Activated T-cell treated with anti-CD3 and anti-CD28 coated beads, Interleukin-2, amount 50 U/mL, for 72 hours (primary cell): ENCODE results near the gene CD207. TPM values are rescaled to one million over a fixed set of nuclear protein-coding genes. Genes with fewer than 3 reads are reported as not detected.
"Not testable (repeated sequence)": the region's sequence is repeated elsewhere in the genome, so short reads cannot be mapped to it uniquely, and the experiment has no call there.

ENCODE experiments used
- ATAC-seq, 2 donors: fragments of 150-1000 bp; cut with Tn5 transposase; replicated peaks in 1 of 2; 2 replicates each; pipeline ENCODE4 v1.10.0; 2021; ENCODE audit warnings: moderate library complexity in 2 of 2, mild to moderate bottlenecking in 1 of 2
- DNase-seq, 2 donors: peaks; one replicate each; pipeline ENCODE4 v3.0.0; 2021 to 2022; ENCODE audit warnings: mixed read lengths in 1 of 2
- H3K27ac Mint-ChIP-seq: one replicate; pipeline ENCODE4 v1.8.0; 2022; ENCODE audit warnings: mild to moderate bottlenecking, moderate library complexity, mixed read lengths
- H3K27me3 Mint-ChIP-seq: one replicate; pipeline ENCODE4 v1.8.0; 2022; ENCODE audit warnings: low read depth, mixed read lengths
- H3K36me3 Mint-ChIP-seq, 2 donors: one replicate each; pipeline ENCODE4 v1.8.0; 2022; ENCODE audit warnings: mixed read lengths in 2 of 2, mild to moderate bottlenecking in 1 of 2; ENCODE audit not compliant: insufficient read depth in 2 of 2
- H3K4me1 Mint-ChIP-seq: one replicate; pipeline ENCODE4 v1.8.0; 2022; ENCODE audit warnings: low read depth, mixed read lengths
- H3K4me3 Mint-ChIP-seq, 2 donors: one replicate each; pipeline ENCODE4 v1.8.0; 2022; ENCODE audit warnings: mild to moderate bottlenecking in 2 of 2, mixed read lengths in 2 of 2, moderate library complexity in 2 of 2
- H3K9me3 Mint-ChIP-seq, 2 donors: one replicate each; pipeline ENCODE4 v1.8.0; 2022; ENCODE audit warnings: mixed read lengths in 2 of 2
- total RNA-seq, 2 donors: library from RNA; stranded (reverse); gene quantifications; one replicate each; pipeline ENCODE4 v1.2.3, GENCODE V29; 2022

Gene CD207
- total RNA-seq, result not detected

GRCh38 chr2:70835643-70836042, at the start of gene CD207:
CD207 (minus strand) TSS chr2:70835816; CDS start chr2:70835776, 40 bp downstream.
- Mint-ChIP-seq H3K27me3 (peaks cover 13% of the 10 kb centered on the region), H3K27ac (no peak within 1 kb of the TSS), H3K4me1 (no peaks in the 10 kb centered on the region), H3K36me3 (no peaks in the 10 kb centered on the region), H3K4me3 (no peak within 1 kb of the TSS), H3K9me3 (no peaks in the 10 kb centered on the region)
- ATAC-seq (no peak), DNase-seq (no peak)

- Mint-ChIP-seq H3K27me3 (peaks cover 91% of the 10 kb centered on the region), H3K4me1 (peaks cover 13% of the 10 kb centered on the region), H3K4me3 (peak overlapping the region; percentile 12 to 75)
- not testable (repeated sequence) for H3K36me3 Mint-ChIP-seq, DNase-seq, H3K9me3 Mint-ChIP-seq, H3K27ac Mint-ChIP-seq, ATAC-seq
These were observed 42.9 kb upstream of the CD207 start for GRCh38 chr2:70878543-70878942.

- ATAC-seq, H3K27ac Mint-ChIP-seq, H3K4me3 Mint-ChIP-seq, DNase-seq, H3K9me3 Mint-ChIP-seq, H3K36me3 Mint-ChIP-seq: not testable (repeated sequence)
- Mint-ChIP-seq H3K4me1 (peaks cover 21% of the 10 kb centered on the region), H3K27me3 (peaks cover 89% of the 10 kb centered on the region)
These were observed 40.5 kb upstream of the CD207 start for GRCh38 chr2:70876138-70876537.

- Mint-ChIP-seq H3K4me1 (peaks cover 16% of the 10 kb centered on the region), H3K27me3 (peaks cover 63% of the 10 kb centered on the region), H3K27ac (no peak overlapping the region), H3K9me3 (peaks cover 0 to 2% of the 10 kb centered on the region in 2 donors), H3K4me3 (no peak overlapping the region), H3K36me3 (peaks cover 0 to 2% of the 10 kb centered on the region in 2 donors)
- DNase-seq (no peak), ATAC-seq (no peak)
These were observed 37.9 kb upstream of the CD207 start for GRCh38 chr2:70873541-70873940.

GRCh38 chr2:70871398-70872211, 36.0 kb upstream of the CD207 start:
- H3K36me3 Mint-ChIP-seq, result no peaks in the 10 kb centered on the region
- ATAC-seq (peak; percentile 95 to 98), DNase-seq (peak; percentile 88 to 89)
- no peaks in the 10 kb centered on the region for H3K9me3 Mint-ChIP-seq
- no peak overlapping the region for H3K27ac Mint-ChIP-seq
- peak overlapping the region; percentile 56 to 62 for H3K4me3 Mint-ChIP-seq
- H3K27me3 Mint-ChIP-seq, result peaks cover 44% of the 10 kb centered on the region
- H3K4me1 Mint-ChIP-seq, result peaks cover 9% of the 10 kb centered on the region

- DNase-seq (no peak), ATAC-seq (no peak)
- Mint-ChIP-seq H3K27me3 (peaks cover 37% of the 10 kb centered on the region), H3K27ac (no peak overlapping the region), H3K9me3 (no peaks in the 10 kb centered on the region), H3K4me1 (peaks cover 9% of the 10 kb centered on the region), H3K4me3 (no peak overlapping the region), H3K36me3 (no peaks in the 10 kb centered on the region)
These were observed 35.2 kb upstream of the CD207 start for GRCh38 chr2:70870790-70871189.

GRCh38 chr2:70868970-70869369, 33.4 kb upstream of the CD207 start:
- Mint-ChIP-seq H3K4me3 (no peak overlapping the region), H3K27ac (no peak overlapping the region), H3K27me3 (peaks cover 36% of the 10 kb centered on the region), H3K36me3 (no peaks in the 10 kb centered on the region), H3K9me3 (no peaks in the 10 kb centered on the region), H3K4me1 (peaks cover 9% of the 10 kb centered on the region)
- ATAC-seq, result no peak
- DNase-seq, result no peak

GRCh38 chr2:70861777-70862625, 26.4 kb upstream of the CD207 start:
- no peaks in the 10 kb centered on the region for H3K36me3 Mint-ChIP-seq
- H3K27me3 Mint-ChIP-seq, result peaks cover 51% of the 10 kb centered on the region
- no peaks in the 10 kb centered on the region for H3K9me3 Mint-ChIP-seq
- H3K4me1 Mint-ChIP-seq, result peaks cover 9% of the 10 kb centered on the region
- peak; percentile 78 to 79 for DNase-seq
- no peak overlapping the region for H3K27ac Mint-ChIP-seq
- H3K4me3 Mint-ChIP-seq, result peak overlapping the region; percentile 33 to 70
- peak; percentile 73 to 77 for ATAC-seq

GRCh38 chr2:70855667-70856066, 20.1 kb upstream of the CD207 start:
- Mint-ChIP-seq H3K36me3 (no peaks in the 10 kb centered on the region), H3K4me3 (no peak overlapping the region), H3K27ac (no peak overlapping the region), H3K4me1 (peaks cover 32% of the 10 kb centered on the region), H3K27me3 (peaks cover 17% of the 10 kb centered on the region), H3K9me3 (no peaks in the 10 kb centered on the region)
- ATAC-seq, result no peak
- DNase-seq, result no peak

GRCh38 chr2:70854411-70854810, 18.8 kb upstream of the CD207 start:
- no peaks in the 10 kb centered on the region for H3K9me3 Mint-ChIP-seq

GRCh38 chr2:70852824-70853223, 17.2 kb upstream of the CD207 start:
- peaks cover 37% of the 10 kb centered on the region for H3K4me1 Mint-ChIP-seq
- peak overlapping the region in 1 of 2 donors; percentile 22 for H3K4me3 Mint-ChIP-seq
- H3K36me3 Mint-ChIP-seq, result no peaks in the 10 kb centered on the region
- H3K27ac Mint-ChIP-seq, result peak overlapping the region; percentile 9
- no peak for ATAC-seq
- H3K27me3 Mint-ChIP-seq, result no peaks in the 10 kb centered on the region
- no peak for DNase-seq
- no peaks in the 10 kb centered on the region for H3K9me3 Mint-ChIP-seq

More at GRCh38 chr2:70854411-70854810, 18.8 kb upstream of the CD207 start:
- no peak for ATAC-seq
- Mint-ChIP-seq H3K36me3 (no peaks in the 10 kb centered on the region), H3K27me3 (peaks cover 6% of the 10 kb centered on the region), H3K4me3 (no peak overlapping the region), H3K4me1 (peaks cover 37% of the 10 kb centered on the region), H3K27ac (no peak overlapping the region)
- DNase-seq, result no peak

GRCh38 chr2:70851704-70852103, 16.1 kb upstream of the CD207 start:
- H3K36me3 Mint-ChIP-seq, result no peaks in the 10 kb centered on the region
- peak; percentile 99 to 100 for ATAC-seq
- H3K9me3 Mint-ChIP-seq, result no peaks in the 10 kb centered on the region
- H3K27ac Mint-ChIP-seq, result peak overlapping the region; percentile 91
- H3K4me1 Mint-ChIP-seq, result peaks cover 37% of the 10 kb centered on the region
- H3K4me3 Mint-ChIP-seq, result peak overlapping the region; percentile 46 to 86
- H3K27me3 Mint-ChIP-seq, result no peaks in the 10 kb centered on the region
- peak; percentile 56 to 60 for DNase-seq

- Mint-ChIP-seq H3K36me3 (peaks cover 0 to 2% of the 10 kb centered on the region in 2 donors), H3K4me1 (peaks cover 37% of the 10 kb centered on the region), H3K27ac (no peak overlapping the region), H3K27me3 (no peaks in the 10 kb centered on the region), H3K4me3 (peak overlapping the region in 1 of 2 donors; percentile 42), H3K9me3 (peaks cover 0 to 2% of the 10 kb centered on the region in 2 donors)
- ATAC-seq (no peak), DNase-seq (no peak)
These were observed 15.3 kb upstream of the CD207 start for GRCh38 chr2:70850925-70851324.
